RWPE2 (cell line): ENCODE results near the gene TEPSIN.
A peak's percentile ranks its signal among the peaks of the same experiment; 100 is the strongest.

Experiments
- ATAC-seq: fragments of 200-7000 bp; cut with Tn5 transposase; 3 replicates; pipeline ENCODE4 v1.9.1; 2021; ENCODE audit warnings: low read depth
- DNase-seq: peaks from one replicate; pipeline ENCODE4 v3.0.0-alpha.2; 2020; ENCODE audit warnings: low spot score
- H3K27ac ChIP-seq: fragments of 450-650 bp; 2 replicates; pipeline ENCODE4 v1.5.1; 2017; ENCODE audit warnings: mild to moderate bottlenecking; ENCODE audit not compliant: poor library complexity, severe bottlenecking
- H3K27me3 ChIP-seq: fragments of 250-450 bp; sonication (Bioruptor Pico); 2 replicates; pipeline ENCODE4 v1.5.1; 2021; ENCODE audit warnings: mild to moderate bottlenecking, moderate library complexity; ENCODE audit not compliant: insufficient read depth, poor library complexity, severe bottlenecking
- H3K36me3 ChIP-seq: fragments of 250-450 bp; sonication (Bioruptor Pico); 2 replicates; pipeline ENCODE4 v1.5.1; 2020; ENCODE audit warnings: low read depth, mild to moderate bottlenecking, moderate library complexity
- H3K4me1 ChIP-seq: fragments of 250-450 bp; sonication (Bioruptor Pico); 2 replicates; pipeline ENCODE4 v1.5.1; 2021; ENCODE audit warnings: mild to moderate bottlenecking, moderate library complexity; ENCODE audit not compliant: insufficient read depth, poor library complexity, severe bottlenecking
- H3K4me3 ChIP-seq: fragments of 250-450 bp; sonication (Bioruptor Pico); 2 replicates; pipeline ENCODE4 v1.5.1; 2021; ENCODE audit warnings: mild to moderate bottlenecking, moderate library complexity; ENCODE audit not compliant: severe bottlenecking
- H3K9me3 ChIP-seq: fragments of 250-450 bp; sonication (Bioruptor Pico); 2 replicates; pipeline ENCODE4 v1.5.1; 2021; ENCODE audit warnings: mild to moderate bottlenecking, moderate library complexity; ENCODE audit not compliant: severe bottlenecking
- CTCF ChIP-seq: fragments of 450-650 bp; IDR thresholded peaks from one replicate; pipeline ENCODE4 v1.5.1; 2017; ENCODE audit warnings: mild to moderate bottlenecking, moderate library complexity; ENCODE audit not compliant: poor library complexity, severe bottlenecking

Gene TEPSIN

GRCh38 chr17:81219476-81220180, 19.2 kb downstream of the TEPSIN start:
- H3K27ac ChIP-seq: peak overlapping the region; percentile 26
- no peak for TF ChIP-seq CTCF
- ATAC-seq: no peak
- peaks cover 28% of the 10 kb centered on the region for H3K36me3 ChIP-seq
- no peak for DNase-seq
- H3K4me3 ChIP-seq: no peak overlapping the region
- H3K4me1 ChIP-seq: peaks cover 4% of the 10 kb centered on the region
- H3K9me3 ChIP-seq: no peaks in the 10 kb centered on the region
- H3K27me3 ChIP-seq: no peaks in the 10 kb centered on the region

GRCh38 chr17:81218991-81219390, 19.9 kb downstream of the TEPSIN start:
- no peaks in the 10 kb centered on the region for H3K27me3 ChIP-seq
- no peaks in the 10 kb centered on the region for H3K9me3 ChIP-seq
- peak overlapping the region; percentile 26 for H3K27ac ChIP-seq
- no peak for TF ChIP-seq CTCF
- peaks cover 30% of the 10 kb centered on the region for H3K36me3 ChIP-seq
- ATAC-seq (no peak), DNase-seq (no peak)
- peaks cover 4% of the 10 kb centered on the region for H3K4me1 ChIP-seq
- no peak overlapping the region for H3K4me3 ChIP-seq

- ATAC-seq (no peak), DNase-seq (no peak)
- Histone ChIP-seq H3K27ac (peak overlapping the region; percentile 26), H3K4me1 (peaks cover 1% of the 10 kb centered on the region), H3K27me3 (no peaks in the 10 kb centered on the region), H3K9me3 (no peaks in the 10 kb centered on the region), H3K4me3 (no peak overlapping the region), H3K36me3 (peaks cover 33% of the 10 kb centered on the region)
- TF ChIP-seq CTCF: no peak
These were observed 20.4 kb downstream of the TEPSIN start for GRCh38 chr17:81218459-81218858.

GRCh38 chr17:81217491-81217890, 21.4 kb downstream of the TEPSIN start:
- Histone ChIP-seq H3K9me3 (no peaks in the 10 kb centered on the region), H3K4me1 (no peaks in the 10 kb centered on the region), H3K36me3 (peaks cover 33% of the 10 kb centered on the region), H3K27me3 (no peaks in the 10 kb centered on the region), H3K4me3 (no peak overlapping the region), H3K27ac (no peak overlapping the region)
- TF ChIP-seq CTCF: no peak
- ATAC-seq: no peak
- no peak for DNase-seq

- Histone ChIP-seq H3K4me3 (no peak overlapping the region), H3K36me3 (peaks cover 25% of the 10 kb centered on the region), H3K27ac (no peak overlapping the region), H3K4me1 (no peaks in the 10 kb centered on the region), H3K9me3 (no peaks in the 10 kb centered on the region), H3K27me3 (no peaks in the 10 kb centered on the region)
- no peak for TF ChIP-seq CTCF
- no peak for DNase-seq
- no peak for ATAC-seq
These were observed 24.9 kb downstream of the TEPSIN start for GRCh38 chr17:81213978-81214377.
